ENCODE results near the gene OSTF1.
A peak's percentile ranks its signal among the peaks of the same experiment; 100 is the strongest.

OSTF1 gene

DNA sequence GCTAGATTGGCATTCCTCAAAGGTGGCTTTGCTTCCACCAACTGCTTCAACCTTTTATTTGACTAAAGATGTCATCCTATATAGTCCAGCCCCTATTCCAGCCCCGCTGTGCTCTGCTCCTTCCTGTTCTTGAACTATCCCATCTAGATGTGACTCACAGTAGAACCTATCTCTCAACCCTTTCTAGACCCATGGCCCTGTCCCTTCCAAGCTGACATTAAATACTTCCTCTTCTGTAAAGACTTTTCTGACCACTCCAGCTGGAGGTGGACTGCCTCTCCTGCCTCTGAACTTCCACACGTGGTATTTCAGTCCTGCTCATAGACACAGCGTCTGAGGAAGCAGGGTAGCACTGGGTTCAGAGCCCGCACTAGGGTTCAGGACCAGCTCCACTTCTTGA is 32.4 kb downstream of the OSTF1 start:
- DNase-seq = no peak
- Mint-ChIP-seq H3K4me3 (no peak overlapping the region), H3K4me1 (peaks cover 6% of the 10 kb centered on the region), H3K27me3 (no peaks in the 10 kb centered on the region), H3K36me3 (peaks cover 62% of the 10 kb centered on the region), H3K27ac (peak overlapping the region; percentile 2), H3K9me3 (peaks cover 4% of the 10 kb centered on the region)
- CTCF ChIA-PET = interaction anchor here (1.0 kb wide), 1 partner anchor 65 kb away, joined by 3 read pairs; no protein-coding TSS in a partner anchor

GRCh38 chr9:75121914-75122558 is 33.7 kb downstream of the OSTF1 start:
- Mint-ChIP-seq H3K36me3 (peaks cover 57% of the 10 kb centered on the region), H3K27me3 (no peaks in the 10 kb centered on the region), H3K4me1 (peaks cover 3% of the 10 kb centered on the region), H3K9me3 (peaks cover 4% of the 10 kb centered on the region), H3K27ac (no peak overlapping the region), H3K4me3 (no peak overlapping the region)
- CTCF ChIA-PET = interaction anchor here (0.9 to 1.0 kb wide), 2 partner anchors 21 to 64 kb away, joined by 3 read pairs; no protein-coding TSS in a partner anchor
- no peak for DNase-seq

DNA sequence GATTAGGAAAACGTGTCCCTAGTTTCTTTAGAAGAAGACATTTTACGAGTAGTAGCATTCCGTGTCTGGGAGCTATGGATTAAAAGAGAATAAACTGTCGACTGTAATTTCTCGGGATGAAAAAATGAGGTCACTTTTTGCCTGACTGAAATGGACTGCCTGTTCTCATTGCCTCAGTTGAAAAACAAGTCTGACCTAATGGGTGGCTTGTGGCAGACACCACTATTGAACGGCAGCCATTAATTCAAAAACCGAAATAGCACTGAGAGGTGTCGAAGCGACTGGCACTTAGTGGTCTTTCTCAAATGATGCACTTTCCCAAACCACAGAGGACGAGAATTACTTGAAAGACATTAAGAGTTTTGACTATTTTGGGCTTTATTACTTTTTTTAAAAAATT is 35.4 kb downstream of the OSTF1 start:
- CTCF ChIA-PET = no interaction called here
- H3K27me3 Mint-ChIP-seq = no peaks in the 10 kb centered on the region
- no peak overlapping the region for H3K27ac Mint-ChIP-seq
- H3K4me1 Mint-ChIP-seq = peaks cover 9% of the 10 kb centered on the region
- no peaks in the 10 kb centered on the region for H3K9me3 Mint-ChIP-seq
- H3K4me3 Mint-ChIP-seq = no peak overlapping the region
- DNase-seq = no peak
- peaks cover 49% of the 10 kb centered on the region for H3K36me3 Mint-ChIP-seq

DNA sequence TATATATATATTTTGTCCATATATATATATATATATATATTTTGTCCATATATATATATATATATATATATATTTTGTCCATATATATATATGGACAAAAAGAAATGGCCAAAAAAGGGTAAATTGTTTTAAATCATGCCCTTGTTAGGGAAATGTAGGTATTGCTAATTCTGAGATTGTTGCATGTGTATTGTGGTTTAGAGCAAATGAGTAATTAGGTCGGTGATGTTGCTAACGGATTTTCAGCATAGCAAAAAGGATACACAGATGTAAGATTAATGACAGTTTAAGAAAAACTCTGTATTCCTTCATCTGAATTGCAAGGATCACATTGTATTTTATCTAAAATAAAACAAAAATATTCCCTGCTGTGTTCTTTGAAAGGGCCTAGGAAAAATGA is 40.2 kb downstream of the OSTF1 start:
- H3K9me3 Mint-ChIP-seq = no peaks in the 10 kb centered on the region
- peaks cover 9% of the 10 kb centered on the region for H3K4me1 Mint-ChIP-seq
- peaks cover 59% of the 10 kb centered on the region for H3K36me3 Mint-ChIP-seq
- no peak overlapping the region for H3K27ac Mint-ChIP-seq
- no peaks in the 10 kb centered on the region for H3K27me3 Mint-ChIP-seq
- CTCF ChIA-PET = no interaction called here
- DNase-seq = no peak
- H3K4me3 Mint-ChIP-seq = no peak overlapping the region

DNA sequence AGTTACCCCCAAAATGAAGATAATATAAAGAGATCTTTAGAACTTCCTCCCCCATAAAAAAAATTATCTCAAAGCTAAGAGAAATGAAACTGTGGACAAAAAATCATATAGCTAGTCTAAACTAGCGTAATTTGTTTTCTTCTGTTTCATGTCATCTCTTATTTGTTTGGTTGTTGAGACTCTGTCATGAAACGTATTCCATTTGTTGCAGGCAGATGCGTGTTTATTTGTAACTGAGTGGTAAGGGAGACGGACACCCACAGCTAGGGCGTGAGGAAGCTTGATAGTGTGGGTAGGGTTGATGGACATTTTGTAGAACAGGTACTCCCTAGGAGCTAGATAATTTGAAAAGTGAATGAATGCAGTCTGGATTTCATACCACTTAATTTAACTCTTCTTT is 41.9 kb downstream of the OSTF1 start:
- no peak overlapping the region for H3K4me3 Mint-ChIP-seq
- H3K27ac Mint-ChIP-seq = no peak overlapping the region
- peaks cover 6% of the 10 kb centered on the region for H3K4me1 Mint-ChIP-seq
- no peaks in the 10 kb centered on the region for H3K9me3 Mint-ChIP-seq
- no peak for DNase-seq
- H3K27me3 Mint-ChIP-seq = no peaks in the 10 kb centered on the region
- peaks cover 59% of the 10 kb centered on the region for H3K36me3 Mint-ChIP-seq
- CTCF ChIA-PET = interaction anchor here (0.7 kb wide), 1 partner anchor 1296 kb away, joined by 4 read pairs; no protein-coding TSS in a partner anchor

- no peaks in the 10 kb centered on the region for H3K27me3 Mint-ChIP-seq
- H3K9me3 Mint-ChIP-seq = no peaks in the 10 kb centered on the region
- H3K27ac Mint-ChIP-seq = no peak overlapping the region
- H3K4me1 Mint-ChIP-seq = peaks cover 6% of the 10 kb centered on the region
- CTCF ChIA-PET = interaction anchor here (0.7 kb wide), 1 partner anchor 1296 kb away, joined by 4 read pairs; no protein-coding TSS in a partner anchor
- no peak for DNase-seq
- peaks cover 61% of the 10 kb centered on the region for H3K36me3 Mint-ChIP-seq
- no peak overlapping the region for H3K4me3 Mint-ChIP-seq
Observed at GRCh38 chr9:75130621-75131230, 42.4 kb downstream of the OSTF1 start.

- Mint-ChIP-seq H3K4me1 (peaks cover 6% of the 10 kb centered on the region), H3K9me3 (no peaks in the 10 kb centered on the region), H3K27ac (no peak overlapping the region), H3K27me3 (no peaks in the 10 kb centered on the region), H3K4me3 (no peak overlapping the region), H3K36me3 (peaks cover 70% of the 10 kb centered on the region)
- DNase-seq = no peak
- CTCF ChIA-PET = no interaction called here
Observed at GRCh38 chr9:75131700-75132099, 43.4 kb downstream of the OSTF1 start.

DNA sequence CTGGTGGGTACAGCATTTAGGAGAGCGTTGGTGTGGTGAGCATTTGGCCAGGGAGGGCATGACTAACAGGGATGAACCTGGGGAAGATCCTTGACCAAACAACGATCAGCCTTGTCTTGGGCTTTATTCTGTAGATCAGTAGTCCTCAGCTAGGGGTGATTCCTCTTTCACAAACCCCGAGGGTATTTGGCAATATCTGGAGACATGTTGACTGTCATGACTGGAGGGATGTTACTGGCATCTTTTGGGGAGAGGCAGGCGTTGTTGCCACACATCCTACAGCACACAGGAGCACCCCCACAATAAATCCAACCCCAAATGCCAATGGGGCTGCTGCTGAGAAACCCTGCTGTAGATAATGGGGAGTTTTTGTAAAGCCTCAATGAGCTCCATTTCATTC is 43.9 kb downstream of the OSTF1 start:
- no peak overlapping the region for H3K4me3 Mint-ChIP-seq
- peaks cover 9% of the 10 kb centered on the region for H3K4me1 Mint-ChIP-seq
- no peak overlapping the region for H3K27ac Mint-ChIP-seq
- no peak for DNase-seq
- H3K9me3 Mint-ChIP-seq = no peaks in the 10 kb centered on the region
- H3K27me3 Mint-ChIP-seq = no peaks in the 10 kb centered on the region
- peaks cover 75% of the 10 kb centered on the region for H3K36me3 Mint-ChIP-seq
- CTCF ChIA-PET = interaction anchor here (1.0 kb wide), 1 partner anchor 53 kb away, joined by 4 read pairs; no protein-coding TSS in a partner anchor

- CTCF ChIA-PET = no interaction called here
- Mint-ChIP-seq H3K9me3 (no peaks in the 10 kb centered on the region), H3K4me1 (peaks cover 14% of the 10 kb centered on the region), H3K4me3 (no peak overlapping the region), H3K27me3 (no peaks in the 10 kb centered on the region), H3K27ac (no peak overlapping the region), H3K36me3 (peaks cover 81% of the 10 kb centered on the region)
- DNase-seq = no peak
Observed at GRCh38 chr9:75133396-75133795, 45.1 kb downstream of the OSTF1 start.

DNA sequence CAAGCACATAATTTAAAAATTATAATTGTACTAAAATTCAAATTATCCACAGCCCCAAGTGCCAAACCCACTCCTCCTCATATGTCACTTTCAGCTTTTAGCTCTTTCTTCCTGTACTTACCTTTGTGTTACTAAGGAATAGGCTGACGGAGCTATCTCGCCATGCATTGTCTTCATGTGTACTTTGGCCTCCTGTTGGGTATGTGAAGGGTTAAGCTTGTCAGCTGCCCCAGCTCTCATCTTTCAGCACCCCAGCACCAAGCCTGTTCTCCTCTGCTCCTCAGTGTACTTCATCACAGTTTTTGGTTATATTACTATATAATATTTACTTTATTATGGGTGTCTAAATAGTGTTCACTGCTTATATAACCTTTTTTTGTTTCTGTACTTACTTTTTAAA is 46.2 kb downstream of the OSTF1 start:
- no peak for DNase-seq
- H3K4me1 Mint-ChIP-seq = peaks cover 24% of the 10 kb centered on the region
- CTCF ChIA-PET = interaction anchor here (0.5 kb wide), 1 partner anchor 57 kb away, joined by 3 read pairs; no protein-coding TSS in a partner anchor
- H3K36me3 Mint-ChIP-seq = peaks cover 79% of the 10 kb centered on the region
- H3K27me3 Mint-ChIP-seq = no peaks in the 10 kb centered on the region
- H3K27ac Mint-ChIP-seq = no peak overlapping the region
- H3K4me3 Mint-ChIP-seq = no peak overlapping the region
- no peaks in the 10 kb centered on the region for H3K9me3 Mint-ChIP-seq

- CTCF ChIA-PET = interaction anchor here (1.5 kb wide), 1 partner anchor 10 kb away, joined by 3 read pairs; no protein-coding TSS in a partner anchor
- H3K4me3 Mint-ChIP-seq = no peak overlapping the region
Observed at GRCh38 chr9:75138260-75139040, 50.1 kb downstream of the OSTF1 start.

DNA sequence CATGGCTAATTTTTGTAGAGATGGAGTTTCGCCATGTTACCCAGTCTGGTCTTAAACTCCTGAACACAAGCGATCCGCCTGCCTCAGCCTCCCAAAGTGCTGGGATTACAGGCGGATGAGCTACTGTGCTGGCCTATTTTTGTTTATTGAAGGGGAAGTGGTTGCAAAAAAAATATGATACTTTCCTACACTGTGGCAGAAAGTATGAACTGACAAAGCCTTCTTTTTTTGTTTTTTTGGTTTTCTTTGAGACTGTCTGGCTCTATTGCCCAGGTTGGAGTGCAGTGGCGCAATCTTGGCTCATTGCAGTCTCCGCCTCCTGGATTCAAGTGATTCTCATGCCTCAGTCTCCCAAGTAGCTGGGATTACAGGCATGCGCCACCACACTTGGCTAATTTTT is 50.9 kb downstream of the OSTF1 start:
- Mint-ChIP-seq H3K27ac (peak overlapping the region; percentile 50), H3K36me3 (peaks cover 86% of the 10 kb centered on the region), H3K4me3 (no peak overlapping the region), H3K4me1 (peaks cover 52% of the 10 kb centered on the region), H3K9me3 (peaks cover 9% of the 10 kb centered on the region), H3K27me3 (no peaks in the 10 kb centered on the region)
- CTCF ChIA-PET = interaction anchor here (1.5 kb wide), 1 partner anchor 9 kb away, joined by 3 read pairs; no protein-coding TSS in a partner anchor
- DNase-seq = no peak

More at GRCh38 chr9:75138260-75139040, 50.1 kb downstream of the OSTF1 start:
- Mint-ChIP-seq H3K9me3 (peaks cover 2% of the 10 kb centered on the region), H3K4me1 (peaks cover 49% of the 10 kb centered on the region), H3K27ac (peak overlapping the region; percentile 55), H3K27me3 (no peaks in the 10 kb centered on the region), H3K36me3 (peaks cover 83% of the 10 kb centered on the region)
- DNase-seq = no peak

DNA sequence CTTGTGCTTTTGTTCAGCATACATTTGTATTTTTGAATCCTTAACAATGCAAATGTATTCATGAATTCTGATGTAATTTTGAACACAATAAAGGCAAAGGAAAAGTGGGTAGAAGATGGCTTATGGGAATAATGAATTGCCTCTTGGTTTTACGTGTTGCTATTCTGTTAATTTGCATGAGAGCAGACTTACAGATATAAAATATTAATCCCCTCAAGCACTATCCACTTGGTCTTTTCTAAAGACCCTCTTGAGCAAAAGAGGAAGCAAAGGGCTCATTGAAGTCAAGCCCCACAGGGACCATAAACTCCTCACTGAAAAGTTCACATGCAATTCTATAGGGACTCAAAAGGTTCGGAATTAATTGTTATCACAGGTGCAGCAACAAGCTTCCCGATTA is 51.9 kb downstream of the OSTF1 start:
- CTCF ChIA-PET = interaction anchor here (1.1 kb wide), 1 partner anchor 55 kb away, joined by 3 read pairs; no protein-coding TSS in a partner anchor
- Mint-ChIP-seq H3K4me1 (peaks cover 55% of the 10 kb centered on the region), H3K27ac (no peak overlapping the region), H3K27me3 (no peaks in the 10 kb centered on the region), H3K36me3 (peaks cover 87% of the 10 kb centered on the region), H3K9me3 (peaks cover 18% of the 10 kb centered on the region), H3K4me3 (no peak overlapping the region)
- no peak for DNase-seq

- peak overlapping the region; percentile 24 for H3K27ac Mint-ChIP-seq
- no peaks in the 10 kb centered on the region for H3K27me3 Mint-ChIP-seq
- peaks cover 84% of the 10 kb centered on the region for H3K36me3 Mint-ChIP-seq
- H3K4me1 Mint-ChIP-seq = peaks cover 69% of the 10 kb centered on the region
- CTCF ChIA-PET = interaction anchor here (1.1 kb wide), 1 partner anchor 14 kb away, joined by 3 read pairs; no protein-coding TSS in a partner anchor
- peaks cover 23% of the 10 kb centered on the region for H3K9me3 Mint-ChIP-seq
- H3K4me3 Mint-ChIP-seq = no peak overlapping the region
- no peak for DNase-seq
Observed at GRCh38 chr9:75142202-75142601, 53.9 kb downstream of the OSTF1 start.

Data from activated naive CD4-positive, alpha-beta T cell treated with anti-CD3 and anti-CD28 coated beads, Interleukin-2, amount 10 ng/mL, durations not matched to agents 7 days and 5 days (primary cell).